ENCODE data around the gene SLC24A1. TPM values are rescaled to one million over a fixed set of nuclear protein-coding genes. Genes with fewer than 3 reads are reported as not detected.

The SLC24A1 gene
- total RNA-seq, 2 experiments from 2014 or later: 4.8 to 21.6 TPM

GRCh38 chr15:65579762-65580161 is 42.0 kb upstream of the SLC24A1 start:
- no peak overlapping the region for H3K4me3 ChIP-seq (ENCODE audit: low read depth, low read length, poor library complexity, severe bottlenecking)
- TF ChIP-seq EZH2phosphoT487 (IDR thresholded peaks at IDR 0.05; ENCODE audit: borderline replicate concordance, low read depth, low read length): no peak
- TF ChIP-seq, protein P1, sequence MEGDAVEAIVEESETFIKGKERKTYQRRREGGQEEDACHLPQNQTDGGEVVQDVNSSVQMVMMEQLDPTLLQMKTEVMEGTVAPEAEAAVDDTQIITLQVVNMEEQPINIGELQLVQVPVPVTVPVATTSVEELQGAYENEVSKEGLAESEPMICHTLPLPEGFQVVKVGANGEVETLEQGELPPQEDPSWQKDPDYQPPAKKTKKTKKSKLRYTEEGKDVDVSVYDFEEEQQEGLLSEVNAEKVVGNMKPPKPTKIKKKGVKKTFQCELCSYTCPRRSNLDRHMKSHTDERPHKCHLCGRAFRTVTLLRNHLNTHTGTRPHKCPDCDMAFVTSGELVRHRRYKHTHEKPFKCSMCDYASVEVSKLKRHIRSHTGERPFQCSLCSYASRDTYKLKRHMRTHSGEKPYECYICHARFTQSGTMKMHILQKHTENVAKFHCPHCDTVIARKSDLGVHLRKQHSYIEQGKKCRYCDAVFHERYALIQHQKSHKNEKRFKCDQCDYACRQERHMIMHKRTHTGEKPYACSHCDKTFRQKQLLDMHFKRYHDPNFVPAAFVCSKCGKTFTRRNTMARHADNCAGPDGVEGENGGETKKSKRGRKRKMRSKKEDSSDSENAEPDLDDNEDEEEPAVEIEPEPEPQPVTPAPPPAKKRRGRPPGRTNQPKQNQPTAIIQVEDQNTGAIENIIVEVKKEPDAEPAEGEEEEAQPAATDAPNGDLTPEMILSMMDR (conservative IDR thresholded peaks at IDR 0.05; ENCODE audit: low read length): no peak
- H3K27ac ChIP-seq (ENCODE audit: low read depth, low read length, poor library complexity, severe bottlenecking): no peak overlapping the region
- H3K9me2 ChIP-seq (ENCODE audit: insufficient read depth, low read length): no peaks in the 10 kb centered on the region
- no peaks in the 10 kb centered on the region for H3K9me3 ChIP-seq (ENCODE audit: low read length)
- no peak for DNase-seq (ENCODE audit: low spot score)
- peaks cover 94% of the 10 kb centered on the region for H3K36me3 ChIP-seq (ENCODE audit: insufficient read depth, low read length)
- peaks cover 30% of the 10 kb centered on the region for H3K4me1 ChIP-seq (ENCODE audit: insufficient read depth, low read length, poor library complexity, severe bottlenecking)
- intact Hi-C loops (cut with micrococcal nuclease; ENCODE audit: unreplicated experiment): no loop called here
- no peak overlapping the region for H3K4me2 ChIP-seq (ENCODE audit: low read length)
- ChIA-PET CTCF (ENCODE audit: unreplicated experiment) (no interaction called here), POLR2A (interaction anchor here (1.1 to 1.3 kb wide), 2 partner anchors 19 to 23 kb away, joined by 3 read pairs; no protein-coding TSS in a partner anchor)
- H4K20me1 ChIP-seq (ENCODE audit: insufficient read depth, low read length): no peaks in the 10 kb centered on the region
- BruUV-seq (replicated peaks): no TSS peak
- no peaks in the 10 kb centered on the region for H3K79me2 ChIP-seq (ENCODE audit: insufficient read depth, low read depth, low read length)
- H2AFZ ChIP-seq (ENCODE audit: low read length): no peak overlapping the region

DNA sequence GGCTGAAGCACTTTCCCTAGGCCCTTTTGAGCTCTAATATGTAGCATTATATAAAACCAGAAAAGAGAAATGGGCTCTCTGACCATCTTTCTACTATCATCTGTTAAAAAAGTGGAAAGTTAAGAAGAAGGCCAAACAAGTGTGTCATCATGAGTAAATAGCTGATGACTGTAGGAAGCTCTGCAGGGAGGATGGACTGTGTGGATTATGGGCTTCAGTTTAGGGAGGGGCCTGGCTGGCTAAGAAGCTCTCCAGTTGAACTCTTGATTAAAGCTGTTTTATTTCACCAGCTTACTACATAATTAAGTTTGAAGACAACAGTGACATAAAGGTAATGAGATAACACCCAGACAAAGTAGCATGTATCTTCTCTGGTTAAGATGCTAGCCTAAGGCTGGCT is 41.5 kb upstream of the SLC24A1 start:
- TF ChIP-seq, protein P1 (conservative IDR thresholded peaks at IDR 0.05; ENCODE audit: low read length): no peak
- no peak for TF ChIP-seq EZH2phosphoT487 (IDR thresholded peaks at IDR 0.05; ENCODE audit: borderline replicate concordance, low read depth, low read length)
- DNase-seq (ENCODE audit: low spot score): no peak
- Histone ChIP-seq H3K4me1 (ENCODE audit: insufficient read depth, low read length, poor library complexity, severe bottlenecking) (peaks cover 30% of the 10 kb centered on the region), H3K27ac (ENCODE audit: low read depth, low read length, poor library complexity, severe bottlenecking) (no peak overlapping the region), H3K4me3 (ENCODE audit: low read depth, low read length, poor library complexity, severe bottlenecking) (no peak overlapping the region), H3K4me2 (ENCODE audit: low read length) (no peak overlapping the region), H3K9me3 (ENCODE audit: low read length) (no peaks in the 10 kb centered on the region), H2AFZ (ENCODE audit: low read length) (no peak overlapping the region), H3K9me2 (ENCODE audit: insufficient read depth, low read length) (no peaks in the 10 kb centered on the region), H3K36me3 (ENCODE audit: insufficient read depth, low read length) (peaks cover 95% of the 10 kb centered on the region), H3K79me2 (ENCODE audit: insufficient read depth, low read depth, low read length) (no peaks in the 10 kb centered on the region), H4K20me1 (ENCODE audit: insufficient read depth, low read length) (no peaks in the 10 kb centered on the region)
- ChIA-PET CTCF (ENCODE audit: unreplicated experiment) (no interaction called here), POLR2A (interaction anchor here (0.6 to 1.2 kb wide), 4 partner anchors 19 to 261 kb away, joined by 3 to 4 read pairs (median 3); no protein-coding TSS in a partner anchor)
- BruUV-seq (replicated peaks): no TSS peak
- intact Hi-C loops (cut with micrococcal nuclease; ENCODE audit: unreplicated experiment): no loop called here

DNA sequence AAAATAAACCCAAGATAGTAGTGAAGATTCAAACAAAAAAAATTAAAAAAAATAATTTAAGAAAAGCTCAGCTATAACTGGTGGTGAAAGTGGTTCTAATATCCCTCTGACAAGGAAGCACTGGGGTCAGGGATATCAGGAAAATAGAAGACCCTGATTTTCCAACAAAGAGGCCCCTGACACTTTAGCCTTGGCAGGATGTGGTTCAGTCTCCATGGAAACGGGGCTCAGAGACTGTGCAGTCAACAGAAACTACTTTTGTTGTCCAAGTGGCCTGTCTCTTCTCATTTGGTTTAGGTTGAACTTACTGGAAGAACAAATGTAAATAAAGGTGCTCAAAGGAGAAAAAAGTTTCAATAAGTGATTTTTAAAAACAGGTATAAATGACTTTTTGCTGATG is 38.0 kb upstream of the SLC24A1 start:
- Histone ChIP-seq H3K4me3 (ENCODE audit: low read depth, low read length, poor library complexity, severe bottlenecking) (peak overlapping the region; percentile 19), H3K4me2 (ENCODE audit: low read length) (peak overlapping the region; percentile 53), H3K9me2 (ENCODE audit: insufficient read depth, low read length) (no peaks in the 10 kb centered on the region), H3K36me3 (ENCODE audit: insufficient read depth, low read length) (peaks cover 91% of the 10 kb centered on the region), H4K20me1 (ENCODE audit: insufficient read depth, low read length) (no peaks in the 10 kb centered on the region), H2AFZ (ENCODE audit: low read length) (no peak overlapping the region), H3K79me2 (ENCODE audit: insufficient read depth, low read depth, low read length) (no peaks in the 10 kb centered on the region), H3K27ac (ENCODE audit: low read depth, low read length, poor library complexity, severe bottlenecking) (peak overlapping the region; percentile 5), H3K9me3 (ENCODE audit: low read length) (no peaks in the 10 kb centered on the region), H3K4me1 (ENCODE audit: insufficient read depth, low read length, poor library complexity, severe bottlenecking) (peaks cover 19% of the 10 kb centered on the region)
- ChIA-PET POLR2A (no interaction called here), CTCF (ENCODE audit: unreplicated experiment) (no interaction called here)
- no TSS peak for BruUV-seq (replicated peaks)
- peak; percentile 78 for DNase-seq (ENCODE audit: low spot score)
- intact Hi-C loops (cut with micrococcal nuclease; ENCODE audit: unreplicated experiment): no loop called here
- no peak for TF ChIP-seq EZH2phosphoT487 (IDR thresholded peaks at IDR 0.05; ENCODE audit: borderline replicate concordance, low read depth, low read length)
- TF ChIP-seq, protein P1 (conservative IDR thresholded peaks at IDR 0.05; ENCODE audit: low read length): no peak
